ENCODE data around the gene ZNF260.

ZNF260 gene

DNA sequence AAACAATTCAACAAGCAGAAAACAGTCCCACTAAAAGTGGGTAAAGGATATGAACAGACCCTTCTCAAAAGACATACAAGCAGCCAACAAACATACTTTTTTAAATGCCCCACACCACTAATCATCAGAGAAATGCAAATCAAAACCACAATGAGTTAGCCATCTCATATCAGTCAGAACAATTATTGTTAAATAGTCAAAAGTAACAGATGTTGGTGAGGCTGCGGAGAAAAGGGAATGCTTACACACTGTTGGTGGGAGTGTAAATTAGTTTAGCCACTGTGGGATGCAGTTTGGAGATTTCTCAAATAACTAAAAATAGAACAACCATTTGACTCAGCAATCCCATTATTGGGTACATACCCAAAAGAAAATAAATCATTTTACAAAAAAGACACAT, 36.3 kb upstream of the ZNF260 start:
- TF ChIP-seq, protein P1, sequence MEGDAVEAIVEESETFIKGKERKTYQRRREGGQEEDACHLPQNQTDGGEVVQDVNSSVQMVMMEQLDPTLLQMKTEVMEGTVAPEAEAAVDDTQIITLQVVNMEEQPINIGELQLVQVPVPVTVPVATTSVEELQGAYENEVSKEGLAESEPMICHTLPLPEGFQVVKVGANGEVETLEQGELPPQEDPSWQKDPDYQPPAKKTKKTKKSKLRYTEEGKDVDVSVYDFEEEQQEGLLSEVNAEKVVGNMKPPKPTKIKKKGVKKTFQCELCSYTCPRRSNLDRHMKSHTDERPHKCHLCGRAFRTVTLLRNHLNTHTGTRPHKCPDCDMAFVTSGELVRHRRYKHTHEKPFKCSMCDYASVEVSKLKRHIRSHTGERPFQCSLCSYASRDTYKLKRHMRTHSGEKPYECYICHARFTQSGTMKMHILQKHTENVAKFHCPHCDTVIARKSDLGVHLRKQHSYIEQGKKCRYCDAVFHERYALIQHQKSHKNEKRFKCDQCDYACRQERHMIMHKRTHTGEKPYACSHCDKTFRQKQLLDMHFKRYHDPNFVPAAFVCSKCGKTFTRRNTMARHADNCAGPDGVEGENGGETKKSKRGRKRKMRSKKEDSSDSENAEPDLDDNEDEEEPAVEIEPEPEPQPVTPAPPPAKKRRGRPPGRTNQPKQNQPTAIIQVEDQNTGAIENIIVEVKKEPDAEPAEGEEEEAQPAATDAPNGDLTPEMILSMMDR (IDR thresholded peaks at IDR 0.05; ENCODE audit: control insufficient read depth, extremely low read depth, insufficient read depth) = no peak
- DNase-seq (ENCODE audit: low read depth) = no peak
- H3K4me3 ChIP-seq (ENCODE audit: low read depth, low read length) = no peak overlapping the region

DNA sequence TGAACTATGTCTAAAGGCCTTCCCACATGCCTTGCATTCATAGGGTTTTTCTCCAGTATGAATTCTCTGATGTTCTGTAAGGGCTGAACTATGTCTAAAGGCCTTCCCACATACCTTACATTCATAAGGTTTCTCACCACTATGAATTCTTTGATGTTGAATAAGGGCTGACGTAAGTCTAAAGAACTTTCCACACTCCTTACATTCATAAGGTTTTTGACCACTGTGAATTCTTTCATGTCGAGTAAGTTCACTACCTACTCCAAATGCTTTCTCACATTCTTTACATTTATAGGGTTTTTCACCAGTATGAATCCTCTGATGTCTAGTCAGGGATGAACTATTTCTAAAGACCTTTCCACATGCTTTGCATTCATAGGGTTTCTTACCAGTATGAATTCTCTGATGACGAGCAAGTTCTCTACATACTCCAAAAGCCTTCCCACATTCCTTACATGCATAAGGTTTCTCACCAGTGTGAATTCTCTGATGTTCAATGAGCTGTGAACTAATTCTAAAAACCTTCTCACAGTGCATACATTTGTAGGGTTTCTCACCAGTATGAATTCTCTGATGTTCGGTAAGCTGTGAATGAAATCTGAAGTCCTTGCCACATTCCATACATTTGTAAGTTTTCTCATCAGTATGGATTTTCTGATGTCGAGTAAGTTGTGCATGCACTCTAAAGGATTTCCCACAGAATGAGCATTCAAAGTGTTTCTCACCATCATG, 19.1 kb upstream of the ZNF260 start:
- no peak for DNase-seq (ENCODE audit: low read depth)
- TF ChIP-seq, protein P1 (IDR thresholded peaks at IDR 0.05; ENCODE audit: control insufficient read depth, extremely low read depth, insufficient read depth) = no peak
- no peak overlapping the region for H3K4me3 ChIP-seq (ENCODE audit: low read depth, low read length)

DNA sequence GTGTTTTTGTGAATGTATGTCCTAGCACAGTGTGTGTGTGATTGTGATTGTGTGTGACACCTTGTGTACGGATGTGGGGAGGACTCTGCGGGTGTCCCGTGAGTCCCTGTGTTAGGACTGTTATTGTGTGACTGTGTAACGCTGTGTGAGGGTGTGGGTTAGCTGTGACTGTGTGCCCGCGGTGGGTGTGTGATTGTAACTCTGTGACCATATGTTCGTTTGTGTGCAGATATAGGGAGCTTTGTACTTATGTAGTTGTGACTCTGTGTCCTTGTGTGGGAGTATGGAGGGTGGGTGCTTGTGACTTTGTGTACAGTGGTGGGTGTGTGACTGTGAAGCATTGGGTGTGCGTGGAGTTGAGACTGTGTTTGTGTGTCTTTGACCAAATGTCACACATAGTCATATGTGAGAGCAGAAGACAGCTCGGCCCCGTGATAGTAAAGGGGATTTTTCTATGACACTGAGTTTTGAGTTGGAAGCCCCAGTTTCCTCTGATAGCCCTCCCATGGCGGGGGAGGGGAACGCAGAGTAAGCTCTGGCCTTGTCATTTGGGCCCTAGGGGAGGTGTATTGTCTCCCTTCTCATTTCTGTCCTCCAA, 949 bp upstream of the ZNF260 start:
- H3K4me3 ChIP-seq (ENCODE audit: low read depth, low read length) = peak overlapping the region; percentile 99
- TF ChIP-seq, protein P1 (IDR thresholded peaks at IDR 0.05; ENCODE audit: control insufficient read depth, extremely low read depth, insufficient read depth) = no peak
- no peak for DNase-seq (ENCODE audit: low read depth)

DNA sequence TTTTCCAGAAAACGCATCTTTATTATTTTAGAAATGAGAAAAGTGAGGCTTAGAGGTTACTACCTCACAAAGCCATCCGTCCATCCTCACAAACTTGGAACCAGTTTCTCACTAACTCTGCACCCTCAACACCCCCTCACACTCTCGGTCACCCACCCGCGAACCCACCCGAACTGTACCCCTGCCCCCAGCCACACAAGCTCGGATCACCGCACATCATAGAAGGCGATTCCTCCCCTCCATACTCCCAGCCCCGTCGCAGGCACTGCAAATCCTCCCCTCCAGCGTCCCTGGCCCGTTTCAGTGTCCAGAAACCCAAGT, 238 bp downstream of the ZNF260 start:
- DNase-seq (ENCODE audit: low read depth) = no peak
- peak overlapping the region; percentile 99 for H3K4me3 ChIP-seq (ENCODE audit: low read depth, low read length)
- TF ChIP-seq, protein P1 (IDR thresholded peaks at IDR 0.05; ENCODE audit: control insufficient read depth, extremely low read depth, insufficient read depth) = no peak

DNA sequence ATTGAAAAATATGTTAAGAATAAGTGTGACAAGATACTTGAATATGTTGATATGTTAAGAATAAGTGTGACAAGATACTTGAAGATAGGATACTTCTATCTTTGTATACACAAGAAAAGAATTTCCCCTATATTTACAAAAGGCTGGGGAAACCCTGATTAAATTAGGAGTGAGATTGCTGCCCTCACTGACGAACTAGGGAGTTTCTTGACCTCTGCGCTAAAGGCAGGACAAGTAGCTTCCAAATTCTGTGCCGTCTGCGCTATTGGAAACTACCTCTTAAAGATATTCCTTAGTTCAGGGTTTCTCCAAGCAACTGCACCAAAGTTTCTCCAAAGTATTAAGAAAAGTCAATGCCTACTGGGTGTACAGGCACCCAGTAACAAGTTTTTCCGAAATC, 730 bp downstream of the ZNF260 start:
- H3K4me3 ChIP-seq (ENCODE audit: low read depth, low read length) = peak overlapping the region; percentile 99
- no peak for DNase-seq (ENCODE audit: low read depth)

DNA sequence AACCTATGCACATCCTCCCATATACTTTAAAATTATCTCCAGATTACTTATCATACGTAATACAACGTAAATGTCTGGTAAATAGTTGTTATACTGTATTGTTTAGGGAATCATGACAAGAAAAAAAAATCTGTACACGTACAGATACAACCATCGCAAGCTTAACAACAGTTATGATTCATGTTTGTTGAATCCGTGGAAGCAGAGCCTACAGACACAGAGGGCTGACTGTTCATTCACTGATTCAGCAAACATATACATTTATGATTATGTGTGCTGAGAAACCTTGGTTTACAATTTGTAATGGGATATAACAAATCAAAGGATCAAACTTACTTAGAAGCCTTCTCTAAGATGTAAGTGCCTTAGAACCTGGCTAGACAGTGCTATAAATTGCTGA, 1.5 kb downstream of the ZNF260 start:
- DNase-seq (ENCODE audit: low read depth) = no peak
- peak overlapping the region; percentile 99 for H3K4me3 ChIP-seq (ENCODE audit: low read depth, low read length)
- TF ChIP-seq, protein P1 (IDR thresholded peaks at IDR 0.05; ENCODE audit: control insufficient read depth, extremely low read depth, insufficient read depth) = no peak

More for the DNA sequence above, 730 bp downstream of the ZNF260 start:
- TF ChIP-seq, protein P1 (IDR thresholded peaks at IDR 0.05; ENCODE audit: control insufficient read depth, extremely low read depth, insufficient read depth) = no peak

DNA sequence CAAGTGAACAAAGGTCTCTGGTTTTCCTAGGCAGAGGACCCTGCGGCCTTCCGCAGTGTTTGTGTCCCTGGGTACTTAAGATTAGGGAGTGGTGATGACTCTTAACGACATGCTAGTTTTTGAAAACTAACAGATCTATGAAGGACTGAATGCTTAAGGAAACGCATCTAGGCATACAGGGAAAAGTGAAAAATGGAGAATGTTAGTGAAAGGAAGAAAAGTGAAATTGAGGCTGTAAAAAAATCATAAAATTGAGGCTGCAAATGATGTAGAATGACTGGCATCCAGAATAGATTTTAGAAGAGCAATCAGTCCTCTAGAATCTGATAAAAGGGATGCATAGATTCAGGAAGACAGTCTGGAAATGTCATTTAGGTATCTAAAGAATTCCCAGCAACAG, 3.5 kb downstream of the ZNF260 start:
- no peak overlapping the region for H3K4me3 ChIP-seq (ENCODE audit: low read depth, low read length)
- DNase-seq (ENCODE audit: low read depth) = no peak
- TF ChIP-seq, protein P1 (IDR thresholded peaks at IDR 0.05; ENCODE audit: control insufficient read depth, extremely low read depth, insufficient read depth) = no peak

Data from LNCaP clone FGC (cell line).